HG03159 (cell line): ENCODE results near the gene PHF21B.
"Not testable (repeated sequence)": the region's sequence is repeated elsewhere in the genome, so short reads cannot be mapped to it uniquely, and the experiment has no call there.

ENCODE experiments used
- ATAC-seq: cut with Tn5 transposase; IDR thresholded peaks from one replicate; pipeline ENCODE4 v1.9.1; 2021; ENCODE audit warnings: mild to moderate bottlenecking, moderate library complexity; ENCODE audit not compliant: unreplicated experiment

The PHF21B gene

DNA sequence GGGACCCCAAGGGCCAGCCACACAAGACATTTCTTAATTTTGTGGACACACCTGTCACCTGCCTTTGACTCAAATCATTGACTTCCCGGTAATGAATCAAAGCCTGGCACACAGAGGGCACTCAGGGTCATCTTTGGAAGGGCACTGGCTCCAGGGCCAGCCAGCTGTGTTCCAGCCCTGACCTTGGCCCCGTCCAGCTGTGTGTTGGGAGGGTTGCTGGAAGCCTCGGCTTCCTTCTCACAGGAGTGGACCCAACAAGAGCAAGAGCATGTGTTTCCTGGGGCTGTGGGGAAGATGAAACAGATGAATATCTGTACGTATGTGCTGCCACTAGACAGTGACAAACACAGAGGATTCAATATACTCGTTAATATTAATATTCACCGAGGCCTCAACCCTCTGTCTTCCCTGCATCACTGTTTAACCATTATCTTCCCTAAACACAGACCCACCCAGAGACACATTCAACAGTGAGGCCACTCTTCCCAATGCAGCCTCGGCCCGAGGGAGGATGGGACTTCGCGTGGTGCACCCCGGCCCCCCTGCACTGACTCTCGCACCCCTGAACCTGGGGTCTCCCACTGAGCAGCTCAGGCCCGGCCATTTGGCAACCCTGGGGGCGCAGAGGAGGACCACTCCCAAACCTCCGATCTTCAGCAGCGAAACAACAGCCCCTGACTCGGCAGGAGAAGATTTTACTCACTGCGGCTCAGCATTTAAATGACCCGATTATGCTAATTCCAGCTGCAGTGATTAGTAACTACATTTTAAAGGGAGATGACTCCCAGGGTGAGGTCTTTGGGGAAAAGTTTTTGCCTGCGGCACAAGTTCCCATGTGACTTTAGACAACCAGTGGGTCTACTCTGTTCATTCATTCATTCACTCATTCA, 45.7 kb downstream of the PHF21B start:
- ATAC-seq: no peak

- no peak for ATAC-seq
These were observed 46.9 kb downstream of the PHF21B start for GRCh38 chr22:44962741-44963454.

- not testable (repeated sequence) for ATAC-seq
These were observed 48.1 kb downstream of the PHF21B start for GRCh38 chr22:44961682-44962081.

DNA sequence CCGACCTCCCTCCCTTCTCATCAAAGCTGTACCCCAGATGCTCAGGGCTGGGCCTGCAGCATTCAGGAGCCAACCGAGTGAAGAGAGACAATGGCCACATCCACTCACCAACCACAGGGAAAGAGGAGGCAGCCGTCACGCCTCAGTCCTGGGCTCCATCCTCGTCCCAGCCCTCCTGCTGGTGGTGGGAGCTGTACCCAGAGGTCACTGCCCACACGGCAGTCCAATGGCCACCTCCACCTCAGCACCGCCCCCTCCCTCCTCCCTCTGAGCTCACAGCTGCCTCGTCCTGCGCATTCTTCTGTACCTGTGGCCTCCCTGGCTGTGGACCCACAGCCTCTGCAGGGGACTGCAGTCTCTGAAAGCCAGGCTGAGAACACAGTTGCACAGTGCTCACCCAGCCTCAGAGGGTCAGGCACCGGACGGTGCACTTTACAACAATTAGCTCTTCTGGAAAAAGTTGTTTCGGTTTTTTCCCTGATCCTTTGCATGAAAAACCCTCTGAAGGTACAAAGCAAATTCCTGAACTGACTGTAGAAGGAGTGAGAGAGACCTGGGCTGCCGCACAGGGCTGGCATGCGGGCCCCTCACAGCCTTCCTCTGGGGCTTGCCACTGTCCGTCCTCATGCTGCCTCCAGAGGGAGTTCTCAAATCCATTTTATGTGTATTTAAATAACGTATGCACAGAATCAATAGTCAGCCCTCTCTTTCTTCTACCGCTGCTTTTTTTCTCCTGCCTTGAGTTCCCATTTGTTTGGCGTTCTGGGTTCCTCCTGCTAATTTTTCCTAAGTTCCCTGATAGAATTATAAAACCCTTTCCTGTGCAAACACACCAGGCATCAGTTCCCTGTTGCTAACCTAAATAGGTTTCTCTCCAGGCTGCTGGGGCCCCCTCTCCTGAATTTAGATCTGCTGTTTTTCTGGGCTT, 52.7 kb downstream of the PHF21B start:
- no peak for ATAC-seq

- no peak for ATAC-seq
These were observed 54.7 kb downstream of the PHF21B start for GRCh38 chr22:44955102-44955501.

DNA sequence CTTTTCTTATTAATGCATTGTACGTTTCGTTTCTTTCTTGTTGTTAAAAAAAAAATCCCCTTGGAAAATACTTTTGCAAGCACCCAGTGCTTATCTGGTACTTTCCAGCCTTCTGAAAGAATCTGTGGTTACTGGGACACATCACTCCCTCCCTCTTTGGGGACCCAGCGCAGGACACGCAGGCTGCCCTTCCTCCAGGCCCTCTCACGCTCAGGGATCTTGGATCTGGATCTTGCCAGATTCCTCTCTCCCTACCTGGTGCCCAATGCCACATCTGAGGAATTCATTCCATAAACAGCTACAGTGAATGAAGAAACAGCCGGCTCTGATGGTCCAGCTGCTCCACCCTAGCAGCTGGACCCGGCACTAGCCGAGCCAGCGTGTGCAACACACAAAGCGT, 55.7 kb downstream of the PHF21B start:
- no peak for ATAC-seq

DNA sequence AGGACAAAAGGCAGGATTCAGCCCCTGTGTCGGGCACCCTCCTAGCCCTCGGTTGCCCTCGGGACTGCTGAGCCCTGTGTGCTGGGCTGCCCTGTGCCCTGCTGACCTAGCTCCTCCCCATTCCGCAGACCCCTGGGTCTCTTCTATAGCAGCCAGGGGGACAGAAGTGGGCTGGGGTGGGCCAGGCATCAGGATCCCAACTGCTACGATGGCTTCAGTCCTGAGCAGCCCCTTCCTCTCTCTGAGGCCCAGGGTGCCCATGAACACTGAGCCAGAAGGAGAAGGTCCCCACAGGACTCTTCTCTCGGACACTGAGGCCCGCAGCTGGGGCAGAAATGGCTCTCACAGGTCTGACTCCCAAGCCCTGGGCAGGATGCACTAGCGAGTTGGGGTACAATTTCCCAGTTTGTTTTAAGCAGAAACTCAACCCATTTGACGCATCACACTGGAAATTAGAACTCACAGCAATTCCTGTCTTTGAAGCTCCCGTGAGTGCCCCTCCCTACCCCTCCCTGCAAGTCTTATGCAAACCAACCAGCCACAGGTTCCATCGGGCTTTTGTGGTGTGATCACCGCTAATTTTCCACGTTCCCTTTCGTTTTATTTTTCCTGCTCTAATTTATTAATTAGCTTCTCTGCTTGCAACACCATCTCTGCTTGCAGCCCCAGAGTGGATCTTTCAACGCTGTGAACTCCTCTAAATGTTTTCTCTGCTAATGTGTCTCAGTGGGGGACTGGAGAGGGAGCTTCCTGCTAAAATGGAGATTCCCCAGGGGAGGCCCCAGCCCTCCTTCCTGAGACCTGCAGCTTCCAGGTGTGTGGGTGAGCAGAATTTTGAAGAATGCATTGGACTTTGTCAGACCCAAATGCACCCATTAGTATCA, 56.7 kb downstream of the PHF21B start:
- no peak for ATAC-seq

DNA sequence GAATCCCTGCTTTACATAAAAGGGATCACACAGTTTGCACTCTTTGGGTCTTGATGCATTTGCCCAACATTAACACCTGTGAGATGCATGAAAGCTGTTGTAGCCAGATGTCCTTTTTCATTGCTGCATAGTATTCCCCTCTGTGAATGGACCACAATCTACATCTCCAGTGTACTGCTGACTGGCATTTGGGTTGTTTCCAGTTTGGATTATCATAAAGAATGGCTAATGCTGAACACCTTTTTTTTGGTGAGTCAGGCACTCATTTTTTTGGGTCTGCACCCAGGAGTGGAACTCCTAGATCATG, 58.3 kb downstream of the PHF21B start:
- no peak for ATAC-seq

DNA sequence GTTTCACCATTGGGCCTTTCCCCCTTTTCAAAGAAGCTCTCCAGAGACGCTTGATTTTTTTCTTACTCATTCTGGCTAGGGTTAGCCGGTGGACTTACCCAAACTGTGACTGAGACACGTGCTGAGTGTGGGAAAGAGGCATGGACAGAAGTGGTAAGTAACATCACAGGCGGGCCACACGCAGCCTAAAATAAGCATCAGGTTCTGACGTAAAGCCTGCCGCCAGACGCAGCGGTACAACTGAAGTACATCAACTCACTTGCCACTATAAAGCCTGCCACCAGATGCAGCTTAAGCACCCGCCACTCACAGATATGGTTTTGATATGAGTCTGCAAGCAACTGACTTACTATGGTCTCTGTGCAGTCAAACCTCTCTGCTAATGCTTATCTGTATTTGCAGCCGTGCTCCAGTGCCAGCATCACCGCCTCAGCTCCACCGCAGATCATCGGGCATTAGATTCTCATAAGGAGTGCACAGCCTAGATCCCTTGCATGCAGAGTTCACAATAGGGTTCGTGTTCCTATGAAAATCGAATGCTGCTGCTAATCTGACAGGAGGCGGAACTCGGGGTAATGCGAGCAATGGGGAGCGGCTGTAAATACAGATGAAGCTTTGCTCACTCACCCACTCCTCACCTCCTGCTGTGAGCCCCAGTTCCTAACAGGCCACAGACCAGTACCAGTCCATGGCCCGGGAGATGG, 58.8 kb downstream of the PHF21B start:
- ATAC-seq: no peak

- ATAC-seq: no peak
These were observed 62.0 kb downstream of the PHF21B start for GRCh38 chr22:44947846-44948245.

DNA sequence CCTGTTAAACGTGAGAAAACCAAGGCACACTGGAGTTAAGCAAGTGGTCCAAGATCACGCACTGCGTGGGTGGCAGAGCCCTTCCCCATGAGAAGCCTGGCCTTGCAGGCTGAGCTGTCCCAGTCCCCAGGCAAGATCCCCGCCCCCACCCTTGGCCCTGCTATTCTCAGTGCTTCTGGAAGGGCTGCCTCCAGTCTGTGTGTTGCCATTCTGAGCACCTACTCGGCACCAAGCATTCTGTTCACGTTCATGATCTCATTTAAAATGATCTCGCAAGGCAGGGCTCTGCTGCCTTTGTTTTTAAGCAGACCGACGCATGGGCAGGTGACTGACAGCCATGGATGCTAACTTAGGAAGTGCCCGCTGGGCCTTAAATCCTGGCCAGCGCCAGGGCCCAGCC, 62.8 kb downstream of the PHF21B start:
- ATAC-seq: no peak

GRCh38 chr22:44944883-44945601, 64.8 kb downstream of the PHF21B start:
- no peak for ATAC-seq

DNA sequence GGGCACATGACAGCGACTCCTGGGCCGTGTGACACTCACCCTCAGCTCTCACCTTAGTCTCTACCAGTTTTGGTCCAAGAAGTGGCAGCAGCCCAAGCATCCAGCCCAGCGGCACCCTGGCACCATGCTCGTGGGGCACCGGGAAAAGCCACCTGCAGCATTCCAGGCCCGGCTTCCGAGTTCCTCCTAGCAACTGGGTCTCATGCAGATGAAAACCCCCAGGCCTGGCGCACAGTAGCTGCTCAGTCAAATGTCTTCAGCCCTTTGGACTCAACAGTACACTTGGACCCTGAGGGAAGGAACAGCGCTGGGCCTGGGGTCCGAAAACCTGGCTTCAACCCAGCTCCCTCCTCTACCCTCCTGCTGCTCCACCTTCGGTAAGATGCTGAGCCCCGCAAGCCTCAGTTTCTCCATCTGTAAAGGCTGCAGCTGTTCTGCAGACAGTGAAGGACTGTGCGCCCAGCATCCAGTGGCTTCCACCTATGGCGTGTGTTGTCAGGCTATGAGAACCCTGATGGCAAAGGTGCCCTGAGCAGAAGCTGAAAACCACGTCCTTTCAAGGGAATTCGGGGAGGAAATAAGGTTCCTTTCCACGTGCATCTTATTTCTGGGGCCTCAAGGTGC, 66.0 kb downstream of the PHF21B start:
- no peak for ATAC-seq

DNA sequence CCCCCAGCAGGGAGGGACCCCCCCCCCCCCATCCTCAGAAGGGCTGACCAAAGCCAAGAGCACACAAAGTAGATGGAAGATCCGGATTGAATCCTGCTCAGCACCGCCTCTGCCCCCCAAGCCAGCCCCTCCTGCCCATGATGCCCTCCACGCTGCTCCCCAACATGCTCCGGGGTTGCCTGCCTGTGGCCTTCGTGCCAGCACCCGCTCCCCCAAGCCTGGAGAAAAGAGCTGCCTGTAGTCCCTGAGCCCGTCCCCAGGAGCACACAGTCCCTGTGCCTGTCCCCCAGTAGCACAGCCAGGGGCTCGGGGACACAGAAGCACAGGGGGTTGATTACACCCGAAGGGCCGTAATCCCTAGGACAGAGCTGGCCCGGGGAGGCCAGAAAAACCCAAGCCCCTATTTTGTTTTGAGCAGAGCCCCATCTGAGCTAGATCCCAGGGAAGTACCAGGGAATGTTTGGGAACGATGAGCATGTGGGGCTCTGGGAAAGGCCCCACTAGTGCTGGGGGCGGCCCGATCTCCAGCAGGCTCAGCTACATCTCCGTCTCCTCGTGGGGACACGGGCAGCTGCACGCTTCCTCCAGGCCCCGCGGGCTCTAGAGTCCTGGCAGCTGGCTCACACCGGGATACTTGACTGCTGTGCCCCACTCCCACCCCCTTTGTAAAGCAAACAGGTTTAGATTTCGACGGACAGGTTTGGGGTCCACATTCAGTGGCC, 66.7 kb downstream of the PHF21B start:
- no peak for ATAC-seq

DNA sequence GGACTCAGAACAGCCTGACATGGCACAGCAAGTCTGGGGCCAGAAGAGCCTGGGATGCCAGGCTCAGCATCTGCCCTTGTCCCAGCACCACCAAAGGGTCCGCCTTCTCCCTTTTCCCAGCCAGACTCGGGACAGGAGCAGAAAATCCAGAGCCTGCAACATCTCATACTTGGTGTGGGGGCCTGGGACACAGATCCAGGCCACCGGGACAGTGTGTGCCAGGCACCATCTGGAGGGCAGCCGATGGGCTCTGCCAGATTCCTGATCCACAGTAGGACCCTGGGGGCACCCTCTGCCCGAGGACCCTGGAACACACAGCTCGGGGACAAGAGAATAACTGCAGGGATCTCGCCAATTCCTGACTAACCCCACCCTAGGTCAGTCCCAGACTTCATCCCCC, 67.7 kb downstream of the PHF21B start:
- ATAC-seq: no peak

GRCh38 chr22:44941207-44941606, 68.6 kb downstream of the PHF21B start:
- no peak for ATAC-seq

DNA sequence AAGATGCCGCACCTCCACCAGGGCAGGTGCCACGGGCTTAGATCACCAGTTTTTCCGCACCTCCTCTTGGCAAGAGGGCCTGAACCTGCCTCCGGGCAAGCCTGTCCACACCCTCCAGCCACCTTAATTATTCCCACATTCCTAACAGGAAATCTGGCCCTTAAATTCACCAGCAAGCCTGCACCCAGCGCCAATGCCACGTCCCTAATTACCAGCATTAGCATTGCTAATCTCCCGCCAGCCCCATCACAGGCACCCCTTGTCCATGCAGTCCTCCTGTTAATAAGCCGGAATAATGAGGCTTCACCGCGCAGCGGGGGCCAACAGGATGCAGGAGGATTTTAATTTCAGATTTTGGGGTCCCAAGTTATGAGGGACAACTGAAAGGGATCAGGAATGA, 69.7 kb downstream of the PHF21B start:
- no peak for ATAC-seq

- ATAC-seq: no peak
These were observed 70.4 kb downstream of the PHF21B start for GRCh38 chr22:44939451-44939850.
